ENCODE measurements around the gene UBE2K.
A peak's percentile ranks its signal among the peaks of the same experiment; 100 is the strongest.
"Not testable (repeated sequence)": the region's sequence is repeated elsewhere in the genome, so short reads cannot be mapped to it uniquely, and the experiment has no call there.

UBE2K gene, protein sequence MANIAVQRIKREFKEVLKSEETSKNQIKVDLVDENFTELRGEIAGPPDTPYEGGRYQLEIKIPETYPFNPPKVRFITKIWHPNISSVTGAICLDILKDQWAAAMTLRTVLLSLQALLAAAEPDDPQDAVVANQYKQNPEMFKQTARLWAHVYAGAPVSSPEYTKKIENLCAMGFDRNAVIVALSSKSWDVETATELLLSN

GRCh38 chr4:39697740-39698423, at the start of gene UBE2K:
TSS of gene UBE2K (plus strand) at chr4:39698136. CDS start at chr4:39698328, 192 bp downstream.
- Mint-ChIP-seq H3K36me3 (ENCODE audit: low read depth) (peaks cover 12% of the 10 kb centered on the region), H3K27me3 (ENCODE audit: low read depth, poor library complexity) (no peaks in the 10 kb centered on the region), H3K4me1 (peaks cover 33% of the 10 kb centered on the region), H3K9me3 (no peaks in the 10 kb centered on the region), H3K27ac (peak within 1 kb of the TSS; percentile 99), H3K4me3 (peak within 1 kb of the TSS; percentile 99)
- TF ChIP-seq, protein P1, sequence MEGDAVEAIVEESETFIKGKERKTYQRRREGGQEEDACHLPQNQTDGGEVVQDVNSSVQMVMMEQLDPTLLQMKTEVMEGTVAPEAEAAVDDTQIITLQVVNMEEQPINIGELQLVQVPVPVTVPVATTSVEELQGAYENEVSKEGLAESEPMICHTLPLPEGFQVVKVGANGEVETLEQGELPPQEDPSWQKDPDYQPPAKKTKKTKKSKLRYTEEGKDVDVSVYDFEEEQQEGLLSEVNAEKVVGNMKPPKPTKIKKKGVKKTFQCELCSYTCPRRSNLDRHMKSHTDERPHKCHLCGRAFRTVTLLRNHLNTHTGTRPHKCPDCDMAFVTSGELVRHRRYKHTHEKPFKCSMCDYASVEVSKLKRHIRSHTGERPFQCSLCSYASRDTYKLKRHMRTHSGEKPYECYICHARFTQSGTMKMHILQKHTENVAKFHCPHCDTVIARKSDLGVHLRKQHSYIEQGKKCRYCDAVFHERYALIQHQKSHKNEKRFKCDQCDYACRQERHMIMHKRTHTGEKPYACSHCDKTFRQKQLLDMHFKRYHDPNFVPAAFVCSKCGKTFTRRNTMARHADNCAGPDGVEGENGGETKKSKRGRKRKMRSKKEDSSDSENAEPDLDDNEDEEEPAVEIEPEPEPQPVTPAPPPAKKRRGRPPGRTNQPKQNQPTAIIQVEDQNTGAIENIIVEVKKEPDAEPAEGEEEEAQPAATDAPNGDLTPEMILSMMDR (IDR thresholded peaks at IDR 0.05) = no peak
- DNase-seq = peak; percentile 93

GRCh38 chr4:39648213-39648612, 49.7 kb upstream of the UBE2K start:
- H3K27ac Mint-ChIP-seq = no peak overlapping the region
- no peak overlapping the region for H3K4me3 Mint-ChIP-seq
- peaks cover 6% of the 10 kb centered on the region for H3K36me3 Mint-ChIP-seq (ENCODE audit: low read depth)

DNA sequence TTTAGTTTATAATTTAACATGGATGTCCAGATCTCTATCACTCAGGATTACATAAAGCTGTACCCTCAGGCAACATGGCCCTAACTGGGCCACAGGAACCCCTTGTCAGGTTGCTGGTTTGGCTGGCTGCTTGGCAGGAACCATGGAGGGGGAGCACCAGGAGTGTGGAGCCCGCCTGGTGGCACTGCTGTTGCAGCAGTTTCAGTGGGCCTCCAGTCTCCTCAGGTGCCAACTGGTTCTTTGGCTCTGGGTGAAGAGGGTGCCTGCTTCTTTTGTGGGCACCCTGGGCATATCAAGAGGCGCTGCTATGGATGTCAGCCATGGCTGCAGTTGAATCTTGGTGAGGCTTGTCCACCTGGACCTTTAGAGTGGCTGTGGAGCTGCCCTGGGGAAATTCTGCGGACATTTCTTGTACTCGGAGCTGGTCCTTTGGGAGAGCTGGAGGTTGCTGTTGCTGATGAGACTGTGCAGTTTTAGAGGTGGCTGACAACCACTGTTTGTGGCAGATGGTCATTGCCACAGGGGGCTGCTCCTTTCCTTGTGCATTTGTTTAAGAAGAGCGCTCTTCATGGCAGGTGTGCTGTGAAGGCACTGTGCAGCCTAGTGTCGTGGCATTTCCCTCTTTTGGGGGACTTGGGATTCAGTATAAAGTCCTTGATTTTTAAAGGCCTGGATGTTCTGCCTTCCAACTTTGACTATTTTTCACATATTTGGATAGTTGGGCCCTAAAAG, 48.9 kb upstream of the UBE2K start:
- TF ChIP-seq, protein P1 (IDR thresholded peaks at IDR 0.05) = no peak
- Mint-ChIP-seq H3K9me3 (peaks cover 4% of the 10 kb centered on the region), H3K36me3 (ENCODE audit: low read depth) (peaks cover 6% of the 10 kb centered on the region), H3K4me1 (no peaks in the 10 kb centered on the region), H3K27me3 (ENCODE audit: low read depth, poor library complexity) (no peaks in the 10 kb centered on the region), H3K4me3 (no peak overlapping the region), H3K27ac (no peak overlapping the region)
- no peak for DNase-seq

More at GRCh38 chr4:39648213-39648612, 49.7 kb upstream of the UBE2K start:
- H3K27me3 Mint-ChIP-seq (ENCODE audit: low read depth, poor library complexity) = no peaks in the 10 kb centered on the region
- TF ChIP-seq, protein P1 (IDR thresholded peaks at IDR 0.05) = no peak
- H3K9me3 Mint-ChIP-seq = peaks cover 4% of the 10 kb centered on the region
- DNase-seq = no peak
- H3K4me1 Mint-ChIP-seq = no peaks in the 10 kb centered on the region

DNA sequence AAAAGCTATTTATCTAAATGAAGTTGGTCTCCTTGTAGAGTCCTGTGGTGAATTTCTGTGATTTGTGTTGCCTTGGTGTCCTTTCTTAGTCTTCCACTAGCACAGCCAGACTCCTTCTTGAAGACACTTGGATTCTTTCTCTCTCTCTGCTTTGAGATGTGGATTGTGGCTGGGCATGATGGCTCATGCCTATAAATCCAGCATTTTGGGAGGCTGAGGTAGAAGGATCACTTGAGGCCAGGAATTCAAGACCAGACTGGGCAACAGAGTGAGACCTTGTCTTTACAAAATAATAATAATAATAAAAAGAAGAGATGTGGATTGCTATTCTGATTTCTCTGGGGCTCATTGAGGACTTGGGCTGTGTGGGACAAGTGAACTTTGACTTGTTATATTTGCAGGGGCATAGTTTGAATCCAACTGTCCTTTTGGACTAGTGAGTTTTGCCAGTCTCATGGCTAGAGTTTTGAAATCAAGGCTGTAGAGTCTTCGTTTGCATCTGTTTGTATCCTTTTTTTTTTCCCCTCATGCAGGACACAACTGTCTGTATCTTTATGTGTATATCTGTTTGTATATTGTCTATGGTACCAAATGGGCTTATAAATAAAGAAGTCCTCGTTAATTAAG, 48.2 kb upstream of the UBE2K start:
- H3K27ac Mint-ChIP-seq = no peak overlapping the region
- no peak overlapping the region for H3K4me3 Mint-ChIP-seq
- H3K36me3 Mint-ChIP-seq (ENCODE audit: low read depth) = peaks cover 6% of the 10 kb centered on the region
- TF ChIP-seq, protein P1 (IDR thresholded peaks at IDR 0.05) = no peak
- no peaks in the 10 kb centered on the region for H3K27me3 Mint-ChIP-seq (ENCODE audit: low read depth, poor library complexity)
- peaks cover 4% of the 10 kb centered on the region for H3K9me3 Mint-ChIP-seq
- DNase-seq = no peak
- no peaks in the 10 kb centered on the region for H3K4me1 Mint-ChIP-seq

DNA sequence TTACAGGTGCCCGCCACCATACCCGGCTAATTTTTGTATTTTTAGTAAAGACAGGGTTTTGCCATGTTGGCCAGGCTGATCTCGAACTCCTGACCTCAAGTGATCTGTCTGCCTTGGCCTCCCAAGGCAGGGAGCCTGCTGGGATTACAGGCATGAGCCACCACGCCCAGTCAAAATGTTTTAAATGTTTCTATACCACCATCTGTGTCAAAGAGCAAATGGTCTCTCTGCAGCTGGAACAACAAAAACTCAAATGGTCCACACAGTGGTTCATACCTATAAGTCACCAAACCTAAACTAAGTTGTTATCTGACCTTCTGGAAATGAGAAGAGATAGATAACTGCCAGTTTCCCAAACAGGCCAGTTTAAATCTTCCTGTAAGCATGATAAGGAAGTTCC, 46.4 kb upstream of the UBE2K start:
- H3K27me3 Mint-ChIP-seq (ENCODE audit: low read depth, poor library complexity); H3K27ac Mint-ChIP-seq; H3K4me3 Mint-ChIP-seq; H3K36me3 Mint-ChIP-seq (ENCODE audit: low read depth); DNase-seq; H3K4me1 Mint-ChIP-seq; H3K9me3 Mint-ChIP-seq: not testable (repeated sequence)

DNA sequence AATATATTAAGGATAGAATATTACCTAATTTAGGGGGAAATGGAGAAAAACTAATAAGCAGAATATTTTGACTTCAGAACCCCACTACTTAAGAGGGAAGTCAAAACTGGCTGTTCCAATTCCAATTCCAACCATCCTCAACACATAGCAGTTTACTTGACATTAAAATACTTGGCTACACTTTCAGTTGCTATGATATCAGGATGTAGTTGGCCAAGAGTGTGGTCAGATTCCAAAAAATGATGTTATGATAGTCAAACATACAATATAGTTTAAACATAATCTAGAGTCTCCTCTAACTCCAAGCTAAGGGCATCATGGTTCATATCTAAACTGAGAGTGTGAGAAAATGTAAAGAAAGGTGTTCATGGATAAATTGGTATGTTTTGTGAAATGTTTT, 42.7 kb upstream of the UBE2K start:
- no peak for DNase-seq
- Mint-ChIP-seq H3K27me3 (ENCODE audit: low read depth, poor library complexity) (no peaks in the 10 kb centered on the region), H3K36me3 (ENCODE audit: low read depth) (peaks cover 5% of the 10 kb centered on the region), H3K9me3 (peaks cover 4% of the 10 kb centered on the region), H3K27ac (no peak overlapping the region), H3K4me1 (no peaks in the 10 kb centered on the region), H3K4me3 (no peak overlapping the region)
- TF ChIP-seq, protein P1 (IDR thresholded peaks at IDR 0.05) = no peak
